Measurements from ENCODE around the gene RMC1. TPM values are rescaled to one million over a fixed set of nuclear protein-coding genes. Genes with fewer than 3 reads are reported as not detected.

RMC1 gene
- polyA plus RNA-seq (2013), result 29.1 and 31.9 TPM in 2 replicates

GRCh38 chr18:23503038-23503962, at the start of gene RMC1:
Gene RMC1, plus strand, starts transcription at chr18:23503511. Its CDS starts 108 bp downstream, at chr18:23503619.
- H3K4me2 ChIP-seq (ENCODE audit: low read length), result peak within 1 kb of the TSS; percentile 90
- H3K79me2 ChIP-seq (ENCODE audit: control insufficient read depth, insufficient read depth, low read length, poor library complexity), result peaks cover 6% of the 10 kb centered on the region
- H2AFZ ChIP-seq (ENCODE audit: insufficient read depth, low read length, poor library complexity), result peak within 1 kb of the TSS; percentile 97
- H2AK5ac ChIP-seq (ENCODE audit: low read length), result peak within 1 kb of the TSS; percentile 49
- no peaks in the 10 kb centered on the region for H3K9me3 ChIP-seq (ENCODE audit: insufficient read depth, low read depth, low read length)
- H4K91ac ChIP-seq (ENCODE audit: low read depth, low read length), result peak within 1 kb of the TSS; percentile 83
- peak within 1 kb of the TSS; percentile 100 for H4K8ac ChIP-seq (ENCODE audit: low read depth, low read length)
- H3K36me3 ChIP-seq (ENCODE audit: control insufficient read depth in 1 of 2, insufficient read depth in 2 of 2, low read length in 2 of 2), result peaks cover 0 to 7% of the 10 kb centered on the region in 2 experiments
- peak within 1 kb of the TSS; percentile 98 for H3K4me3 ChIP-seq (ENCODE audit: low read depth, low read length)
- H2BK12ac ChIP-seq (ENCODE audit: low read length), result peak within 1 kb of the TSS; percentile 82
- H3K79me1 ChIP-seq (ENCODE audit: low read length), result peaks cover 8% of the 10 kb centered on the region
- no CpG with 5 or more reads among the region's 110 CpGs for WGBS (ENCODE audit: extremely low coverage, insufficient coverage, insufficient read length)
- H3K4ac ChIP-seq (ENCODE audit: low read depth, low read length), result peak within 1 kb of the TSS; percentile 81
- H3K27ac ChIP-seq (ENCODE audit: low read depth, low read length), result no peak within 1 kb of the TSS
- peaks cover 0 to 2% of the 10 kb centered on the region in 2 experiments for H3K4me1 ChIP-seq (ENCODE audit: control insufficient read depth in 1 of 2, insufficient read depth in 2 of 2, low read length in 2 of 2)
- H2BK120ac ChIP-seq (ENCODE audit: insufficient read depth, low read length, poor library complexity), result peak within 1 kb of the TSS; percentile 96
- DNase-seq, result peak; percentile 92 to 96
- no peak within 1 kb of the TSS for H3K23ac ChIP-seq (ENCODE audit: low read length)
- peak within 1 kb of the TSS; percentile 98 for H3K18ac ChIP-seq (ENCODE audit: low read length)
- peak within 1 kb of the TSS; percentile 98 for H4K12ac ChIP-seq (ENCODE audit: low read depth, low read length)
- peak within 1 kb of the TSS; percentile 94 for H3K9ac ChIP-seq (ENCODE audit: low read length)
- H3K27me3 ChIP-seq (ENCODE audit: insufficient read depth, low read length), result no peaks in the 10 kb centered on the region
- H2BK5ac ChIP-seq (ENCODE audit: low read depth, low read length, poor library complexity), result peak within 1 kb of the TSS; percentile 93
- H3K14ac ChIP-seq (ENCODE audit: low read length), result peak within 1 kb of the TSS; percentile 98

- Histone ChIP-seq H3K14ac (ENCODE audit: low read length) (peak overlapping the region; percentile 22), H4K91ac (ENCODE audit: low read depth, low read length) (peak overlapping the region; percentile 56), H4K12ac (ENCODE audit: low read depth, low read length) (peak overlapping the region; percentile 26), H3K4me1 (ENCODE audit: control insufficient read depth in 1 of 2, insufficient read depth in 2 of 2, low read length in 2 of 2) (no peaks in the 10 kb centered on the region), H3K79me1 (ENCODE audit: low read length) (peaks cover 6% of the 10 kb centered on the region), H4K8ac (ENCODE audit: low read depth, low read length) (peak overlapping the region; percentile 55), H3K9ac (ENCODE audit: low read length) (peak overlapping the region; percentile 80), H3K23ac (ENCODE audit: low read length) (no peak overlapping the region), H3K27ac (ENCODE audit: low read depth, low read length) (no peak overlapping the region), H2AK5ac (ENCODE audit: low read length) (peak overlapping the region; percentile 49), H3K36me3 (ENCODE audit: control insufficient read depth in 1 of 2, insufficient read depth in 2 of 2, low read length in 2 of 2) (peaks cover 0 to 3% of the 10 kb centered on the region in 2 experiments), H2BK120ac (ENCODE audit: insufficient read depth, low read length, poor library complexity) (no peak overlapping the region), H2BK12ac (ENCODE audit: low read length) (no peak overlapping the region), H3K4me3 (ENCODE audit: low read depth, low read length) (peak overlapping the region; percentile 97), H3K27me3 (ENCODE audit: insufficient read depth, low read length) (no peaks in the 10 kb centered on the region), H3K4me2 (ENCODE audit: low read length) (peak overlapping the region; percentile 76), H3K9me3 (ENCODE audit: insufficient read depth, low read depth, low read length) (no peaks in the 10 kb centered on the region), H3K79me2 (ENCODE audit: control insufficient read depth, insufficient read depth, low read length, poor library complexity) (peaks cover 6% of the 10 kb centered on the region), H3K18ac (ENCODE audit: low read length) (no peak overlapping the region), H2BK5ac (ENCODE audit: low read depth, low read length, poor library complexity) (peak overlapping the region; percentile 4), H2AFZ (ENCODE audit: insufficient read depth, low read length, poor library complexity) (peak overlapping the region; percentile 84), H3K4ac (ENCODE audit: low read depth, low read length) (peak overlapping the region; percentile 88)
- DNase-seq, result peak in 1 of 2 donors; percentile 50
- no CpG with 5 or more reads among the region's 11 CpGs for WGBS (ENCODE audit: extremely low coverage, insufficient coverage, insufficient read length)
These were observed 49.6 kb upstream of the RMC1 start for GRCh38 chr18:23453680-23454058.

- Histone ChIP-seq H3K4me1 (ENCODE audit: control insufficient read depth in 1 of 2, insufficient read depth in 2 of 2, low read length in 2 of 2) (no peaks in the 10 kb centered on the region), H2AK5ac (ENCODE audit: low read length) (no peak overlapping the region), H4K91ac (ENCODE audit: low read depth, low read length) (no peak overlapping the region), H3K79me2 (ENCODE audit: control insufficient read depth, insufficient read depth, low read length, poor library complexity) (peaks cover 6% of the 10 kb centered on the region), H3K18ac (ENCODE audit: low read length) (no peak overlapping the region), H3K27me3 (ENCODE audit: insufficient read depth, low read length) (no peaks in the 10 kb centered on the region), H3K79me1 (ENCODE audit: low read length) (peaks cover 6% of the 10 kb centered on the region), H3K4me3 (ENCODE audit: low read depth, low read length) (no peak overlapping the region), H4K8ac (ENCODE audit: low read depth, low read length) (no peak overlapping the region), H2AFZ (ENCODE audit: insufficient read depth, low read length, poor library complexity) (no peak overlapping the region), H3K4ac (ENCODE audit: low read depth, low read length) (no peak overlapping the region), H2BK5ac (ENCODE audit: low read depth, low read length, poor library complexity) (no peak overlapping the region), H3K27ac (ENCODE audit: low read depth, low read length) (no peak overlapping the region), H4K12ac (ENCODE audit: low read depth, low read length) (no peak overlapping the region), H3K23ac (ENCODE audit: low read length) (no peak overlapping the region), H2BK12ac (ENCODE audit: low read length) (no peak overlapping the region), H2BK120ac (ENCODE audit: insufficient read depth, low read length, poor library complexity) (no peak overlapping the region), H3K9ac (ENCODE audit: low read length) (no peak overlapping the region), H3K14ac (ENCODE audit: low read length) (no peak overlapping the region), H3K36me3 (ENCODE audit: control insufficient read depth in 1 of 2, insufficient read depth in 2 of 2, low read length in 2 of 2) (peaks cover 0 to 3% of the 10 kb centered on the region in 2 experiments), H3K4me2 (ENCODE audit: low read length) (no peak overlapping the region), H3K9me3 (ENCODE audit: insufficient read depth, low read depth, low read length) (no peaks in the 10 kb centered on the region)
- WGBS (ENCODE audit: extremely low coverage, insufficient coverage, insufficient read length), result 100% methylated on average over 1 of the region's 2 CpGs
- DNase-seq, result no peak
These were observed 46.5 kb upstream of the RMC1 start for GRCh38 chr18:23456835-23457234.

- Histone ChIP-seq H2AFZ (ENCODE audit: insufficient read depth, low read length, poor library complexity) (no peak overlapping the region), H3K4ac (ENCODE audit: low read depth, low read length) (peak overlapping the region; percentile 54), H4K8ac (ENCODE audit: low read depth, low read length) (no peak overlapping the region), H2BK5ac (ENCODE audit: low read depth, low read length, poor library complexity) (no peak overlapping the region), H3K4me1 (ENCODE audit: control insufficient read depth in 1 of 2, insufficient read depth in 2 of 2, low read length in 2 of 2) (no peaks in the 10 kb centered on the region), H2BK12ac (ENCODE audit: low read length) (no peak overlapping the region), H3K27me3 (ENCODE audit: insufficient read depth, low read length) (no peaks in the 10 kb centered on the region), H3K4me3 (ENCODE audit: low read depth, low read length) (no peak overlapping the region), H2BK120ac (ENCODE audit: insufficient read depth, low read length, poor library complexity) (no peak overlapping the region), H2AK5ac (ENCODE audit: low read length) (no peak overlapping the region), H4K91ac (ENCODE audit: low read depth, low read length) (no peak overlapping the region), H3K27ac (ENCODE audit: low read depth, low read length) (no peak overlapping the region), H3K9ac (ENCODE audit: low read length) (peak overlapping the region; percentile 7), H3K79me1 (ENCODE audit: low read length) (no peaks in the 10 kb centered on the region), H3K14ac (ENCODE audit: low read length) (no peak overlapping the region), H3K23ac (ENCODE audit: low read length) (no peak overlapping the region), H3K79me2 (ENCODE audit: control insufficient read depth, insufficient read depth, low read length, poor library complexity) (no peaks in the 10 kb centered on the region), H4K12ac (ENCODE audit: low read depth, low read length) (no peak overlapping the region), H3K9me3 (ENCODE audit: insufficient read depth, low read depth, low read length) (no peaks in the 10 kb centered on the region), H3K4me2 (ENCODE audit: low read length) (no peak overlapping the region), H3K36me3 (ENCODE audit: control insufficient read depth in 1 of 2, insufficient read depth in 2 of 2, low read length in 2 of 2) (peaks cover 8 to 11% of the 10 kb centered on the region in 2 experiments), H3K18ac (ENCODE audit: low read length) (no peak overlapping the region)
- no peak for DNase-seq
- WGBS (ENCODE audit: extremely low coverage, insufficient coverage, insufficient read length), result no CpG with 5 or more reads among the region's 3 CpGs
These were observed 44.3 kb upstream of the RMC1 start for GRCh38 chr18:23458830-23459529.
